DOHH2 (cell line): ENCODE data around the gene YIPF4.

Source experiments
- EZH2phosphoT487 ChIP-seq: fragments of 200-600 bp; sonication (generic); IDR thresholded peaks from 2 replicates; pipeline ENCODE4 v1.6.1; 2017; ENCODE audit warnings: borderline replicate concordance, mild to moderate bottlenecking, antibody characterized with exemption, low read length, moderate library complexity, mixed read lengths
- TF ChIP-seq, protein P1 (sequence below): fragments of 200-600 bp; sonication (generic); IDR thresholded peaks from one replicate; pipeline ENCODE4 v1.5.1; 2014; ENCODE audit warnings: antibody characterized with exemption, mild to moderate bottlenecking, low read depth, low read length; ENCODE audit not compliant: poor library complexity, severe bottlenecking

- TF ChIP-seq, protein P1, sequence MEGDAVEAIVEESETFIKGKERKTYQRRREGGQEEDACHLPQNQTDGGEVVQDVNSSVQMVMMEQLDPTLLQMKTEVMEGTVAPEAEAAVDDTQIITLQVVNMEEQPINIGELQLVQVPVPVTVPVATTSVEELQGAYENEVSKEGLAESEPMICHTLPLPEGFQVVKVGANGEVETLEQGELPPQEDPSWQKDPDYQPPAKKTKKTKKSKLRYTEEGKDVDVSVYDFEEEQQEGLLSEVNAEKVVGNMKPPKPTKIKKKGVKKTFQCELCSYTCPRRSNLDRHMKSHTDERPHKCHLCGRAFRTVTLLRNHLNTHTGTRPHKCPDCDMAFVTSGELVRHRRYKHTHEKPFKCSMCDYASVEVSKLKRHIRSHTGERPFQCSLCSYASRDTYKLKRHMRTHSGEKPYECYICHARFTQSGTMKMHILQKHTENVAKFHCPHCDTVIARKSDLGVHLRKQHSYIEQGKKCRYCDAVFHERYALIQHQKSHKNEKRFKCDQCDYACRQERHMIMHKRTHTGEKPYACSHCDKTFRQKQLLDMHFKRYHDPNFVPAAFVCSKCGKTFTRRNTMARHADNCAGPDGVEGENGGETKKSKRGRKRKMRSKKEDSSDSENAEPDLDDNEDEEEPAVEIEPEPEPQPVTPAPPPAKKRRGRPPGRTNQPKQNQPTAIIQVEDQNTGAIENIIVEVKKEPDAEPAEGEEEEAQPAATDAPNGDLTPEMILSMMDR = no peak
- no peak for TF ChIP-seq EZH2phosphoT487
These were observed 79.8 kb downstream of the YIPF4 start for GRCh38 chr2:32357318-32358110.
